Upper lobe of left lung (tissue), 6 donors: Measurements from ENCODE around the gene CD44. TPM values are rescaled to one million over a fixed set of nuclear protein-coding genes. Genes with fewer than 3 reads are reported as not detected.
A peak's percentile ranks its signal among the peaks of the same experiment; 100 is the strongest.

Source experiments
- ATAC-seq, 2 donors: fragments of 200-7000 bp; cut with Tn5 transposase; one replicate each; pipeline ENCODE4 v1.9.1; 2022; ENCODE audit warnings: mild to moderate bottlenecking in 2 of 2, moderate library complexity in 2 of 2; ENCODE audit not compliant: low FRiP score in 2 of 2
- DNase-seq, 2 donors: peaks; one replicate each; pipeline ENCODE4 v3.0.0-alpha.2; 2019 to 2020
- H3K27ac ChIP-seq, 4 donors: fragments of 200-600 bp; sonication (generic); one replicate each; pipeline ENCODE4 v1.5.1; 2016 to 2019
- H3K27me3 ChIP-seq, 4 donors: fragments of 200-600 bp; sonication (generic); one replicate each; pipeline ENCODE4 v1.5.1; 2017 to 2019
- H3K36me3 ChIP-seq, 4 donors: fragments of 200-600 bp; sonication (generic); one replicate each; pipeline ENCODE4 v1.5.1; 2016 to 2019
- H3K4me1 ChIP-seq, 4 donors: fragments of 200-600 bp; sonication (generic); one replicate each; pipeline ENCODE4 v1.5.1; 2018 to 2019
- H3K4me3 ChIP-seq, 4 donors: fragments of 200-600 bp; sonication (generic); one replicate each; pipeline ENCODE4 v1.5.1; 2017 to 2019; ENCODE audit warnings: mild to moderate bottlenecking in 2 of 4, moderate library complexity in 1 of 4
- H3K9me3 ChIP-seq, 4 donors: fragments of 200-600 bp; sonication (generic); one replicate each; pipeline ENCODE4 v1.5.1; 2018 to 2019
- EP300 ChIP-seq, 4 donors: sonication (generic); formaldehyde crosslinking; IDR thresholded peaks; one replicate each; pipeline ENCODE4 v1.5.1; 2017; ENCODE audit warnings: antibody characterized with exemption in 4 of 4, control low read depth in 2 of 4
- POLR2A ChIP-seq, 4 donors: fragments of 450-650 bp; IDR thresholded peaks; one replicate each; pipeline ENCODE4 v1.5.1; 2016 to 2017; ENCODE audit warnings: antibody characterized with exemption in 4 of 4, mild to moderate bottlenecking in 2 of 4
- POLR2AphosphoS5 ChIP-seq, 2 donors: sonication (generic); formaldehyde crosslinking; IDR thresholded peaks; one replicate each; pipeline ENCODE4 v1.5.1; 2017; ENCODE audit warnings: antibody characterized with exemption in 2 of 2
- WGBS, 2 donors: methylation state at CpG; one replicate each; pipeline ENCODE4 v1.1.5; 2017 to 2018; 5-methylcytosine and 5-hydroxymethylcytosine counted together
- total RNA-seq, 6 donors: library from RNA; depleted of rRNA in 4 of 6; stranded (reverse); fragments of >200 nt in 4 of 6; gene quantifications; one replicate each; pipeline versions ENCODE4 v1.1.0 to v1.2.1, GENCODE V29; 2016 to 2021
- TF ChIP-seq, protein P1 (sequence below), 6 experiments: fragments of 450-650 bp in 4 of 6; fragments of 200-600 bp in 2 of 6; sonication (generic) in 2 of 6; IDR thresholded peaks; one replicate each; pipeline ENCODE4 v1.5.1; 2016 to 2019; ENCODE audit warnings: antibody characterized with exemption in 6 of 6
- donor health status: DM: no; HTN: no; CAD: no; lungs with moderate emphysema.
- donor health status: DM: no; HTN: yes; CAD: no; lungs with severe emphysema.

The CD44 gene
- total RNA-seq, 6 donors from 2014 or later, result 454 to 696 (median 551) TPM

DNA sequence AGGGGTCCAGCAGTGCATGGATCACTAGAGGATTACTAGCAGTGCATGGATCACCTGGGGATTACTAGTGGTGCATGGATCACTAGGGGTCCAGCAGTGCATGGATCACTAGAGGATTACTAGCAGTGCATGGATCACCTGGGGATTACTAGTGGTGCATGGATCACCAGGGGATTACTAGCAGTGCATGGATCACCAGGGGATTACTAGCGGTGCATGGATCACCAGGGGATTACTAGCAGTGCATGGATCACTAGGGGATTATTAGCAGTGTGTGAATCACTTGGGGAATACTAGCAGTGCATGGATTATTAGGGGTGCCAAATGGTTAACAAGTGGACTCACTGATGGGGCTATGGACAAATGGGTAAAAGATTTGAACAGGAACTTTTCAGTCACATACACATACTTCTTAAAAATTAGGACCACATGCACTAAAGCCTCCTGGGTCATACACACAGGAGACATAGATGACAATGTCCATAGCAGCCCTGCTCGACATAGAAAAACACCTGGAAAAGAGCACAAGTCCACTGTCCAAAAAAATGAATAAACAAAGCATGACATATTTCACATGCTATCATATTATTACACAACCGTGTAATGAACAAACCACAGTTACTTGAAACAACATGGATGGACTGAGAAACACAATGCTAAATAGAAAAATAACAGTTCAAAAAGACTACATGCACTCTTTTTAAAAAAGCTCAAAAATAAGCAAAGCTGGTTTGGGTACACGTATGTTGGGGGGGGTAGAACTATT lies 109.8 kb downstream of the CD44 start:
- TF ChIP-seq, protein P1, sequence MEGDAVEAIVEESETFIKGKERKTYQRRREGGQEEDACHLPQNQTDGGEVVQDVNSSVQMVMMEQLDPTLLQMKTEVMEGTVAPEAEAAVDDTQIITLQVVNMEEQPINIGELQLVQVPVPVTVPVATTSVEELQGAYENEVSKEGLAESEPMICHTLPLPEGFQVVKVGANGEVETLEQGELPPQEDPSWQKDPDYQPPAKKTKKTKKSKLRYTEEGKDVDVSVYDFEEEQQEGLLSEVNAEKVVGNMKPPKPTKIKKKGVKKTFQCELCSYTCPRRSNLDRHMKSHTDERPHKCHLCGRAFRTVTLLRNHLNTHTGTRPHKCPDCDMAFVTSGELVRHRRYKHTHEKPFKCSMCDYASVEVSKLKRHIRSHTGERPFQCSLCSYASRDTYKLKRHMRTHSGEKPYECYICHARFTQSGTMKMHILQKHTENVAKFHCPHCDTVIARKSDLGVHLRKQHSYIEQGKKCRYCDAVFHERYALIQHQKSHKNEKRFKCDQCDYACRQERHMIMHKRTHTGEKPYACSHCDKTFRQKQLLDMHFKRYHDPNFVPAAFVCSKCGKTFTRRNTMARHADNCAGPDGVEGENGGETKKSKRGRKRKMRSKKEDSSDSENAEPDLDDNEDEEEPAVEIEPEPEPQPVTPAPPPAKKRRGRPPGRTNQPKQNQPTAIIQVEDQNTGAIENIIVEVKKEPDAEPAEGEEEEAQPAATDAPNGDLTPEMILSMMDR (IDR thresholded peaks at IDR 0.05), result no peak
- no peak for TF ChIP-seq POLR2A (IDR thresholded peaks at IDR 0.05)
- TF ChIP-seq POLR2AphosphoS5 (IDR thresholded peaks at IDR 0.05), result no peak
- peak in 1 of 2 donors; percentile 65 for ATAC-seq
- no peaks in the 10 kb centered on the region for H3K27me3 ChIP-seq

DNA sequence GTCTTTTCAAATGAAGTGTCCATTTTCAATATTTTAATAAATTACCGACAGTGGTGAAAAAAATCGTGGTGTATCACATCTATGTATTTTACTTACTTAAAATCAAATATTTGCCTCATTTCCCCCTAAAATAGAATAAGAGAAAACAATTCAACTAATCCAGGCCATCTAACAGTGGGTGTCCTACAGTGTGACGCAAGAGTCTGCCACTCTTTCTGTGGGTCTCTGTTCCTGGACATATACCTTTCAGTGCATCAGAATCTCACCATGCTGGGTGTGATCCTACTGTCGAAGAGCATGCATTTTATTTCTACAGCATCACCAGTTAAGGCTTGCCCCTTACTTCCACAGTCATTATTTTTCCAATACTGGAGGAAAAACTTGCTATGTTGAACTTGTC lies 111.2 kb downstream of the CD44 start:
- Histone ChIP-seq H3K27ac (no peak overlapping the region), H3K4me1 (no peaks in the 10 kb centered on the region), H3K36me3 (no peaks in the 10 kb centered on the region), H3K9me3 (no peaks in the 10 kb centered on the region), H3K27me3 (no peaks in the 10 kb centered on the region), H3K4me3 (no peak overlapping the region)
- no peak for TF ChIP-seq POLR2AphosphoS5 (IDR thresholded peaks at IDR 0.05)
- TF ChIP-seq, protein P1 (IDR thresholded peaks at IDR 0.05), result no peak
- no peak for TF ChIP-seq EP300 (IDR thresholded peaks at IDR 0.05)
- TF ChIP-seq POLR2A (IDR thresholded peaks at IDR 0.05), result no peak
- ATAC-seq, result no peak
- 94 to 97% methylated on average over 4 of the region's 4 CpGs for WGBS, 2 donors
- DNase-seq, result no peak

More for the DNA sequence above, 109.8 kb downstream of the CD44 start:
- Histone ChIP-seq H3K4me1 (no peaks in the 10 kb centered on the region), H3K9me3 (no peaks in the 10 kb centered on the region), H3K4me3 (no peak overlapping the region), H3K27ac (no peak overlapping the region), H3K36me3 (no peaks in the 10 kb centered on the region)
- DNase-seq, result no peak
- WGBS, 2 donors, result 48 to 74% methylated on average over 4 of the region's 4 CpGs

DNA sequence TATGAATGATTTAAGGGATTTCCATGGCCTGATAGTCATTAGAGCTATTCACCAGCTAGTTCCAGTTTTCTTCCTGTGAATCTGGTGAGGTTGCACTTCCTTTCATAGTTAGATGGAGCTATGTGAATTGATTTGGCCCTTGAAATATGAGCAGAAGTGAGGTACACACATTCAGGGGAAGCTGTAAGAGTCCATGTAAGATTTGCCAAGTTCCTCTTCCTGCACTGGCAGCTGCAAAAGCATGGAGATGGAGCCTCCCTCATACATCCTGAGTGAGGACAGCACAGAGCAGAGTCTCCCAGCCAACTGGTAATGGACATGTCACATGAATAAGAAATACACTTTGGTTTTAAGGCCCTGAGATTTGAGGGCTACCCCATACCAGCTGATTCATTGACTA lies 111.7 kb downstream of the CD44 start:
- Histone ChIP-seq H3K27me3 (no peaks in the 10 kb centered on the region), H3K4me1 (no peaks in the 10 kb centered on the region), H3K36me3 (no peaks in the 10 kb centered on the region), H3K9me3 (no peaks in the 10 kb centered on the region), H3K4me3 (no peak overlapping the region), H3K27ac (no peak overlapping the region)
- TF ChIP-seq, protein P1 (IDR thresholded peaks at IDR 0.05), result no peak
- TF ChIP-seq EP300 (IDR thresholded peaks at IDR 0.05) (no peak), POLR2A (IDR thresholded peaks at IDR 0.05) (no peak), POLR2AphosphoS5 (IDR thresholded peaks at IDR 0.05) (no peak)
- DNase-seq, result no peak
- ATAC-seq, result peak in 1 of 2 donors; percentile 39

DNA sequence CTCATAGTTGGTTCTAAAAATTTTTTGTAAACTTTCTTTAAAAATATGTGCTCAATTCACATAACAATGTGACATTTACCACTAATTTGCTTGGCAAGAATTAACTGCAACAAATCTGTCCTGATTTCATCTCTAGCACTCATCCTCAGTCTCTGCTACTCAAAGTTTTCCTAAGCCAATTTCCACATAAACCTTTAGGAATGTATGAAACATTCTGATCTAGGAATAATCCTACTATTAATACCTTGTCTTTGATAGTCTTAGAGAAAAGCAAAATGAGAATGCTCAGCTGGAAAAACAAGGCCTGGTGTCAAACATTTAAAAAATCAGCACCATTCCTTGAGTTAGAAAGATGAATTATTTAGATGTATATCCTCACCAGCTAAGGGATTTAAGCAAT lies 114.3 kb downstream of the CD44 start:
- no peak for TF ChIP-seq POLR2AphosphoS5 (IDR thresholded peaks at IDR 0.05)
- TF ChIP-seq, protein P1 (IDR thresholded peaks at IDR 0.05), result no peak
- no peak for TF ChIP-seq POLR2A (IDR thresholded peaks at IDR 0.05)
- no peak for TF ChIP-seq EP300 (IDR thresholded peaks at IDR 0.05)
- peaks cover 0 to 9% (median 2%) of the 10 kb centered on the region in 4 donors for H3K4me1 ChIP-seq
- no peak overlapping the region for H3K27ac ChIP-seq
- peak in 1 of 2 donors; percentile 42 for ATAC-seq
- no peak for DNase-seq
- H3K4me3 ChIP-seq, result no peak overlapping the region
- no peaks in the 10 kb centered on the region for H3K27me3 ChIP-seq
- H3K9me3 ChIP-seq, result no peaks in the 10 kb centered on the region
- no peaks in the 10 kb centered on the region for H3K36me3 ChIP-seq

DNA sequence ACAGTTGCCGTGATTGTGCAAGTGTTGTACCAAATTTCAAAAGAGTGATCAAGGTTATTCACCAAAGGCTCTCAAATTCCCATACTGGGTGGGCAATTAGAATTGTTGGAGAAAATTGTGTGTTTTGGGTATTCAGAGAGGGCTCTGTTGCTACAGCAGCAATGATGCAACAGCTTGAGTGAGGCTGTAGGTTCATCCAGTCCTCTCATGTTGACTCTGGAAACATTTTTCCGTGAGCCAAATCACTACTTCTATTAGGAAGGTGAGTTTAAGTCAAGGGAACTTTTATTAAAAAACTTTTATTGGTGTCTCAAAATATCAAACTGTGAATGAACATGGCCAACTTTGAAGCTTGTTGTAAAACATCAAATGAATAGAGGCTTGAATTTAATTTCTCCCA lies 116.5 kb downstream of the CD44 start:
- H3K36me3 ChIP-seq, result no peaks in the 10 kb centered on the region
- no peak for ATAC-seq
- whole genome bisulfite sequencing, 2 donors, result 94 to 97% methylated on average over 2 of the region's 2 CpGs
- peaks cover 0 to 9% (median 2%) of the 10 kb centered on the region in 4 donors for H3K4me1 ChIP-seq
- H3K9me3 ChIP-seq, result no peaks in the 10 kb centered on the region
- DNase-seq, result no peak
- TF ChIP-seq EP300 (IDR thresholded peaks at IDR 0.05), result no peak
- no peak for TF ChIP-seq POLR2AphosphoS5 (IDR thresholded peaks at IDR 0.05)
- TF ChIP-seq, protein P1 (IDR thresholded peaks at IDR 0.05), result no peak
- no peak for TF ChIP-seq POLR2A (IDR thresholded peaks at IDR 0.05)
- no peaks in the 10 kb centered on the region for H3K27me3 ChIP-seq
- H3K4me3 ChIP-seq, result no peak overlapping the region
- no peak overlapping the region for H3K27ac ChIP-seq
